Gastroesophageal sphincter (tissue), 3 donors: ENCODE data around the gene PRKRIP1.

Experiments used
- EP300 ChIP-seq: sonication (generic); formaldehyde crosslinking; IDR thresholded peaks from one replicate; pipeline ENCODE4 v1.6.1; 2017; ENCODE audit warnings: antibody characterized with exemption, mild to moderate bottlenecking
- POLR2A ChIP-seq, 2 donors: fragments of 450-650 bp; IDR thresholded peaks; one replicate each; pipeline ENCODE4 v1.6.1; 2017; ENCODE audit warnings: antibody characterized with exemption in 2 of 2, mild to moderate bottlenecking in 2 of 2, moderate library complexity in 1 of 2
- POLR2AphosphoS5 ChIP-seq: sonication (generic); formaldehyde crosslinking; IDR thresholded peaks from one replicate; pipeline ENCODE4 v1.6.1; 2017; ENCODE audit warnings: antibody characterized with exemption
- TF ChIP-seq, protein P1 (sequence below), 4 experiments: fragments of 200-600 bp in 2 of 4; fragments of 450-650 bp in 2 of 4; sonication (generic) in 1 of 4; IDR thresholded peaks; one replicate each; pipeline ENCODE4 v1.5.1; 2017 to 2019; ENCODE audit warnings: antibody characterized with exemption in 4 of 4, mild to moderate bottlenecking in 2 of 4, moderate library complexity in 2 of 4

DNA sequence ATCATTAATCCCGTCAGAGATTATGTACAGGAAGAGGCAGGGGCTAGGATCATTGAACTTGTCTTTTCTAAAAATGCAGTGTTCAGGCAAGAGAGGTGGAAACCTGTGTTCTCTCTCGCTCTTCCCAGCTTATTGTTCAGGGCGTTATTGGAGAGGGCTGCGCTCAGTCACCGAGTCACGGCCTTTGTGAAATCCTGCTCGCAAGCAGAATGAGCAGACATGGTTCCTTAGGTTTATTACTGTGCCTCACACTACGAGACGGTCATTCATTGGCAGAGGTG is 631 bp upstream of the PRKRIP1 start:
- TF ChIP-seq, protein P1, sequence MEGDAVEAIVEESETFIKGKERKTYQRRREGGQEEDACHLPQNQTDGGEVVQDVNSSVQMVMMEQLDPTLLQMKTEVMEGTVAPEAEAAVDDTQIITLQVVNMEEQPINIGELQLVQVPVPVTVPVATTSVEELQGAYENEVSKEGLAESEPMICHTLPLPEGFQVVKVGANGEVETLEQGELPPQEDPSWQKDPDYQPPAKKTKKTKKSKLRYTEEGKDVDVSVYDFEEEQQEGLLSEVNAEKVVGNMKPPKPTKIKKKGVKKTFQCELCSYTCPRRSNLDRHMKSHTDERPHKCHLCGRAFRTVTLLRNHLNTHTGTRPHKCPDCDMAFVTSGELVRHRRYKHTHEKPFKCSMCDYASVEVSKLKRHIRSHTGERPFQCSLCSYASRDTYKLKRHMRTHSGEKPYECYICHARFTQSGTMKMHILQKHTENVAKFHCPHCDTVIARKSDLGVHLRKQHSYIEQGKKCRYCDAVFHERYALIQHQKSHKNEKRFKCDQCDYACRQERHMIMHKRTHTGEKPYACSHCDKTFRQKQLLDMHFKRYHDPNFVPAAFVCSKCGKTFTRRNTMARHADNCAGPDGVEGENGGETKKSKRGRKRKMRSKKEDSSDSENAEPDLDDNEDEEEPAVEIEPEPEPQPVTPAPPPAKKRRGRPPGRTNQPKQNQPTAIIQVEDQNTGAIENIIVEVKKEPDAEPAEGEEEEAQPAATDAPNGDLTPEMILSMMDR (IDR thresholded peaks at IDR 0.05) = no peak
- no peak for TF ChIP-seq POLR2AphosphoS5
- TF ChIP-seq EP300 = no peak
- TF ChIP-seq POLR2A (IDR thresholded peaks at IDR 0.05) = no peak
